RWPE2 (cell line): ENCODE measurements around the gene ZNF664.

Experiments
- ATAC-seq: fragments of 200-7000 bp; cut with Tn5 transposase; 3 replicates; pipeline ENCODE4 v1.9.1; 2021; ENCODE audit warnings: low read depth
- DNase-seq: peaks from one replicate; pipeline ENCODE4 v3.0.0-alpha.2; 2020; ENCODE audit warnings: low spot score
- H3K27ac ChIP-seq: fragments of 450-650 bp; 2 replicates; pipeline ENCODE4 v1.5.1; 2017; ENCODE audit warnings: mild to moderate bottlenecking; ENCODE audit not compliant: poor library complexity, severe bottlenecking
- H3K27me3 ChIP-seq: fragments of 250-450 bp; sonication (Bioruptor Pico); 2 replicates; pipeline ENCODE4 v1.5.1; 2021; ENCODE audit warnings: mild to moderate bottlenecking, moderate library complexity; ENCODE audit not compliant: insufficient read depth, poor library complexity, severe bottlenecking
- H3K36me3 ChIP-seq: fragments of 250-450 bp; sonication (Bioruptor Pico); 2 replicates; pipeline ENCODE4 v1.5.1; 2020; ENCODE audit warnings: low read depth, mild to moderate bottlenecking, moderate library complexity
- H3K4me1 ChIP-seq: fragments of 250-450 bp; sonication (Bioruptor Pico); 2 replicates; pipeline ENCODE4 v1.5.1; 2021; ENCODE audit warnings: mild to moderate bottlenecking, moderate library complexity; ENCODE audit not compliant: insufficient read depth, poor library complexity, severe bottlenecking
- H3K4me3 ChIP-seq: fragments of 250-450 bp; sonication (Bioruptor Pico); 2 replicates; pipeline ENCODE4 v1.5.1; 2021; ENCODE audit warnings: mild to moderate bottlenecking, moderate library complexity; ENCODE audit not compliant: severe bottlenecking
- H3K9me3 ChIP-seq: fragments of 250-450 bp; sonication (Bioruptor Pico); 2 replicates; pipeline ENCODE4 v1.5.1; 2021; ENCODE audit warnings: mild to moderate bottlenecking, moderate library complexity; ENCODE audit not compliant: severe bottlenecking
- CTCF ChIP-seq: fragments of 450-650 bp; IDR thresholded peaks from one replicate; pipeline ENCODE4 v1.5.1; 2017; ENCODE audit warnings: mild to moderate bottlenecking, moderate library complexity; ENCODE audit not compliant: poor library complexity, severe bottlenecking

Gene ZNF664

GRCh38 chr12:124032265-124032886 lies 59.4 kb downstream of the ZNF664 start:
- H3K27me3 ChIP-seq, result no peaks in the 10 kb centered on the region
- TF ChIP-seq CTCF, result peak; percentile 85
- H3K36me3 ChIP-seq, result no peaks in the 10 kb centered on the region
- H3K4me3 ChIP-seq, result no peak overlapping the region
- DNase-seq (no peak), ATAC-seq (peak; percentile 73)
- no peaks in the 10 kb centered on the region for H3K4me1 ChIP-seq
- no peaks in the 10 kb centered on the region for H3K9me3 ChIP-seq
- H3K27ac ChIP-seq, result no peak overlapping the region

GRCh38 chr12:124033859-124034258 lies 60.8 kb downstream of the ZNF664 start:
- DNase-seq, result no peak
- no peak overlapping the region for H3K27ac ChIP-seq
- no peaks in the 10 kb centered on the region for H3K9me3 ChIP-seq
- no peak for TF ChIP-seq CTCF
- no peak for ATAC-seq
- H3K36me3 ChIP-seq, result no peaks in the 10 kb centered on the region
- H3K27me3 ChIP-seq, result no peaks in the 10 kb centered on the region
- no peak overlapping the region for H3K4me3 ChIP-seq
- no peaks in the 10 kb centered on the region for H3K4me1 ChIP-seq

- Histone ChIP-seq H3K4me3 (no peak overlapping the region), H3K27ac (no peak overlapping the region), H3K9me3 (no peaks in the 10 kb centered on the region), H3K36me3 (no peaks in the 10 kb centered on the region), H3K4me1 (no peaks in the 10 kb centered on the region), H3K27me3 (no peaks in the 10 kb centered on the region)
- ATAC-seq (no peak), DNase-seq (no peak)
- no peak for TF ChIP-seq CTCF
Measured at GRCh38 chr12:124034297-124034696, 61.3 kb downstream of the ZNF664 start.

GRCh38 chr12:124035163-124035562 lies 62.1 kb downstream of the ZNF664 start:
- Histone ChIP-seq H3K27me3 (no peaks in the 10 kb centered on the region), H3K9me3 (no peaks in the 10 kb centered on the region), H3K36me3 (no peaks in the 10 kb centered on the region), H3K4me3 (no peak overlapping the region), H3K4me1 (no peaks in the 10 kb centered on the region), H3K27ac (no peak overlapping the region)
- ATAC-seq (no peak), DNase-seq (no peak)
- TF ChIP-seq CTCF, result no peak

GRCh38 chr12:124036171-124036598 lies 63.2 kb downstream of the ZNF664 start:
- ATAC-seq, result no peak
- DNase-seq, result no peak
- no peaks in the 10 kb centered on the region for H3K27me3 ChIP-seq
- no peak overlapping the region for H3K27ac ChIP-seq
- no peaks in the 10 kb centered on the region for H3K36me3 ChIP-seq
- H3K4me3 ChIP-seq, result no peak overlapping the region
- no peaks in the 10 kb centered on the region for H3K9me3 ChIP-seq
- no peaks in the 10 kb centered on the region for H3K4me1 ChIP-seq
- no peak for TF ChIP-seq CTCF
